ENCODE data around the gene ANKRD33B. TPM values are rescaled to one million over a fixed set of nuclear protein-coding genes. Genes with fewer than 3 reads are reported as not detected.
A peak's percentile ranks its signal among the peaks of the same experiment; 100 is the strongest.

ANKRD33B gene
- total and polyA plus RNA-seq, 2 experiments from 2014 or later = 2.9 to 15.4 TPM

GRCh38 chr5:10689391-10690081, 125.7 kb downstream of the ANKRD33B start:
- no peaks in the 10 kb centered on the region; the same call in 1 of the 2 replicates for H4K20me1 ChIP-seq (replicated peaks; ENCODE audit: insufficient read depth)
- H3F3A ChIP-seq (replicated peaks; ENCODE audit: low read depth) = no peaks in the 10 kb centered on the region
- Mint-ChIP-seq H3K27ac (peak overlapping the region; percentile 93), H3K4me3 (no peak overlapping the region), H3K4me1 (peaks cover 29% of the 10 kb centered on the region), H3K27me3 (ENCODE audit: insufficient read depth, low read depth, poor library complexity) (peaks cover 6% of the 10 kb centered on the region), H3K36me3 (ENCODE audit: low read depth) (peaks cover 25% of the 10 kb centered on the region), H3K9me3 (peaks cover 9% of the 10 kb centered on the region; the same call in 2 of the 3 replicates)
- H3K36me3 ChIP-seq (ENCODE audit: insufficient read depth) = no peaks in the 10 kb centered on the region
- H3K4me1 ChIP-seq (ENCODE audit: insufficient read depth) = peaks cover 27% of the 10 kb centered on the region
- no peak overlapping the region for H3K4me2 ChIP-seq
- H3K9me2 ChIP-seq (ENCODE audit: insufficient read depth) = no peaks in the 10 kb centered on the region
- DNase-seq (ENCODE audit: low spot score) = peak; percentile 86
- H3K79me2 ChIP-seq (replicated peaks; ENCODE audit: insufficient read depth) = no peaks in the 10 kb centered on the region
- H3K27ac ChIP-seq (ENCODE audit: low read depth) = peak overlapping the region; percentile 61; the same call in 1 of the 2 replicates
- TF ChIP-seq REST (IDR thresholded peaks at IDR 0.05; ENCODE audit: unreplicated experiment) = no peak
- TF ChIP-seq CTCF (conservative IDR thresholded peaks at IDR 0.05; ENCODE audit: low read depth in 2 of 2) = peak; percentile 78 to 91
- no peak overlapping the region for H2AFZ ChIP-seq
- no peaks in the 10 kb centered on the region for H3K27me3 ChIP-seq (ENCODE audit: insufficient read depth)
- peak; percentile 88 for ATAC-seq
- H3K4me3 ChIP-seq = no peak overlapping the region

- H3K36me3 ChIP-seq (ENCODE audit: insufficient read depth) = no peaks in the 10 kb centered on the region
- H3K9me2 ChIP-seq (ENCODE audit: insufficient read depth) = no peaks in the 10 kb centered on the region
- Mint-ChIP-seq H3K27me3 (ENCODE audit: insufficient read depth, low read depth, poor library complexity) (peaks cover 6% of the 10 kb centered on the region), H3K4me1 (peaks cover 20% of the 10 kb centered on the region), H3K36me3 (ENCODE audit: low read depth) (peaks cover 25% of the 10 kb centered on the region), H3K9me3 (peaks cover 9% of the 10 kb centered on the region; the same call in 2 of the 3 replicates), H3K4me3 (no peak overlapping the region; the same call in 2 of the 3 replicates), H3K27ac (no peak overlapping the region)
- no peaks in the 10 kb centered on the region for H3K79me2 ChIP-seq (replicated peaks; ENCODE audit: insufficient read depth)
- no peaks in the 10 kb centered on the region; the same call in 1 of the 2 replicates for H4K20me1 ChIP-seq (replicated peaks; ENCODE audit: insufficient read depth)
- no peak overlapping the region for H3K4me3 ChIP-seq
- ATAC-seq (no peak), DNase-seq (ENCODE audit: low spot score) (no peak)
- H3K27me3 ChIP-seq (ENCODE audit: insufficient read depth) = no peaks in the 10 kb centered on the region
- H2AFZ ChIP-seq = no peak overlapping the region
- H3F3A ChIP-seq (replicated peaks; ENCODE audit: low read depth) = no peaks in the 10 kb centered on the region
- peaks cover 17% of the 10 kb centered on the region for H3K4me1 ChIP-seq (ENCODE audit: insufficient read depth)
- no peak overlapping the region for H3K4me2 ChIP-seq
- no peak overlapping the region for H3K27ac ChIP-seq (ENCODE audit: low read depth)
- no peak for TF ChIP-seq REST (IDR thresholded peaks at IDR 0.05; ENCODE audit: unreplicated experiment)
- TF ChIP-seq STAT1 (IDR thresholded peaks at IDR 0.05; ENCODE audit: unreplicated experiment) = no peak
- TF ChIP-seq ZNF331 (CRISPR knock-in tag; IDR thresholded peaks at IDR 0.05; ENCODE audit: low read depth) = no peak
- TF ChIP-seq EZH2phosphoT487 (IDR thresholded peaks at IDR 0.05; ENCODE audit: unreplicated experiment) = no peak
- no peak for TF ChIP-seq ZNF114 (CRISPR knock-in tag; IDR thresholded peaks at IDR 0.05)
- no peak for TF ChIP-seq CTCF (conservative IDR thresholded peaks at IDR 0.05; ENCODE audit: low read depth in 2 of 2)
- TF ChIP-seq CREB1 (CRISPR knock-in tag; IDR thresholded peaks at IDR 0.05; ENCODE audit: low read depth) = no peak
- no peak for TF ChIP-seq NANOG (IDR thresholded peaks at IDR 0.05; ENCODE audit: borderline replicate concordance)
- TF ChIP-seq POLR2AphosphoS5 (IDR thresholded peaks at IDR 0.05; ENCODE audit: low read depth) = no peak
Observed at GRCh38 chr5:10690460-10691440, 126.9 kb downstream of the ANKRD33B start.

Data from GM23338 (cell line).